GM12864 (cell line): Measurements from ENCODE around the gene GNPDA1.

ENCODE experiments used
- DNase-seq: peaks from one replicate; pipeline ENCODE4 v3.0.0-alpha.2; 2011; ENCODE audit warnings: low read depth
- H3K4me3 ChIP-seq: 2 replicates; pipeline ENCODE4 v1.5.1; 2011; ENCODE audit warnings: mild to moderate bottlenecking, low read depth, low read length, control low read depth
- CTCF ChIP-seq: IDR thresholded peaks from 2 replicates; pipeline ENCODE4 v1.5.1; 2011; ENCODE audit warnings: low read depth, mild to moderate bottlenecking, moderate library complexity, low read length, control low read depth, inconsistent platforms; ENCODE audit errors: missing control alignments

GNPDA1 gene

GRCh38 chr5:141969783-141970771 is 42.8 kb downstream of the GNPDA1 start:
- DNase-seq = no peak

DNA sequence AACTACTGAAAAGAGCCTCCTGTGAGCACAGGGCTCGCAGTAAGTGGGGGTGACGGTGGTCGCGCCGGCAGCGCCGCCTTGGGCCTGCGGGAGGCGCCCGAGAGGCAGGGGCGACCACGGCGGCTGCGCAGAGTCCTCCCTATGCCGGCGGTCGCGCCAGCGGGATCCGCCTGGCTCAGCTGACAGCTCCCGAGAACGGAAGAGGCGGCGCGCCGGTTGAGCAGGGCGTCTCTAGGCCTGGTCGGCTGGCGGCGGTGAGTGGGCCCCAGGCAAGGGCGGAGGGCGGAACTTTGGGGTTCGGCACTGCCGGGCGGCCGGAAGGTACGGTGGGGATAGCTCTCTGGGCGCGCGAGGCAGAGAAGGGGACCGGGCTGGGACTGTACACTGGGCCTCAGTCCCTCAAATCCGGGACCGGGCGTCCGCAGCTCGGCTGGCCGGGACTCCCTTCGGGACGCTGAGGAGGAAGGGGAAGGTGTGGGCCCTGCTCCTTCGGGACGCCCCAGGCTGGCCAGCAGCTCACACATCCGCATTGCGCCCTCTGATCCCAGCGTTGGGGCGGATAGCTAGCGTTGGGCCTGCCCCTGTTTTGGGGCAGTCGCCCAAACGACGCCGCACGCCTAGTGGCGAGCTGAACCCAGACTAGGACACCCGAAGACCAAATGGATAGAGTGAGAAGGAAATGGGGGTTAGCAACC is 43.8 kb downstream of the GNPDA1 start, which contains the start of gene RNF14:
Gene RNF14, plus strand, starts transcription at position 192 of the 695 bp plus-strand sequence. CDS start 4,484 bp downstream, outside the sequence.
- peak; percentile 82 for DNase-seq
- H3K4me3 ChIP-seq = peak within 1 kb of the TSS; percentile 93
- peak; percentile 94 for TF ChIP-seq CTCF

More at GRCh38 chr5:141969783-141970771, 42.8 kb downstream of the GNPDA1 start:
- H3K4me3 ChIP-seq = peak overlapping the region; percentile 93
- TF ChIP-seq CTCF = no peak

DNA sequence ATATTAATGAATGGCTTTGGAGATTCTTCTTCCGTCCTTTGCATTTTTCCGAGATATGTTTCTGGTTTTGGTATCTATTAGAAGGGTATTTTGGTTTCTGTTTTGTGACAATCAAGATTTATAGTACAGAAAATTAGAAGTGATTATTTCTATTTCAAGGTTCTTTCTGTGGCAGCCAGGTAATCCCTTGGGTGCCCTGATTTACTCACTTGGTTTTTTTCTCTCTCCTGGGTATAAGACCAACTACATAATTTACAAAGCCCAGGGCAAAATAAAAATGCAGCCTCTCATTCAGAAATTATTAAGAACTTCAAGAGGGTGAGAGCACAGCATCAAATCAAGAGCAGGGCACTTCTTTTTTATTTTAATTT is 45.9 kb downstream of the GNPDA1 start:
- no peak overlapping the region for H3K4me3 ChIP-seq
- DNase-seq = no peak
- TF ChIP-seq CTCF = no peak

DNA sequence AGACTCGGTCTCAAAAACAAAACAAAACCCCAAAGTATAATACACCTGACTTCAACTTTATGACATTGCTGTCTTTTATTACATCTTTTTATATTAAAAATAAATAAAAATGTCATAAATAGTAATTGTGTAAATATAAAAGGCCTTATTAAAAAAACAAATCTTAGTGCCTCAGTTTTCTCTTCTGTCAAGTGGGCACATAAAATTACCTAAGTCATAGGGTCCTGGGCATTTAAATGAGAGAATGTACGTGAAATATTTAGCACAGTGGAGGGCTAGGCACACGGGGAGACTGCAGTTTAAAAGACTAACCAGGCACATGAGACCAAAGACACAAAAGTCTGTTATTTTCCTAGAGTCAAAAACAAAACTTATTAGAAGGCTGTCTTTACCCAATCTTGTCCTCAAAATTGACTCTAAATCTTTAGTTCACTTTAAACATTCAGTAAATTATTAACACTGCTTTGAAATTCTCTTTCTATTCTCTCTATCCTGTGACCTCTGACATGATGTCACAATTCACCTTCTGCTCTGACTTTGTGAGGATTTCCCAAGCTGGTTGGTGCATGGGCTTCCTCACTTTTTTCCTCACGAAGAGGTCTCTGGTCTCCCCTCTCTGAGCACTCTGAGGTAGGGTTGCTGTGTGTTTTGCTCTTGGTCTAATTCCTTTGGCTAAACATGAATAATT is 46.4 kb downstream of the GNPDA1 start:
- DNase-seq = no peak
- H3K4me3 ChIP-seq = no peak overlapping the region

DNA sequence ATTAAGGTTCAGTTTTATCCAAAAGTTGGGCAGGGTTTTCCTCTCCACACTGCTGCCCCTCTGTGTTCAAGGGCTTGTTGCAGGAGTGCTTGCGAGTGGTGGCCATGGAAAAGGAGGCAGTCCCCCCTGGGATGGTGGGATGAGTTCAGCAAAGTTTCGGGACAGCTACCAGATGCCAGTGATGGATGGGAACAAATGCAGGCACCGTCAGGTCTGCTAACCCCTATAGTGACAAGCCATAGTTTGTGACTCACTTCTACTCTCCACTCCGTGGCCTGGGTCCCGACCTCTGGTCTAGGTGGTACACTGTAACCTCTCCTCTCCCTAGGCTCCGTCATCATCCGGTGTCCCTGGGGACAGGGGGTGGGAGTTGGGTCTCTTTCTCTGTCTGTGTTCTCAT is 47.8 kb downstream of the GNPDA1 start:
- DNase-seq = no peak
- no peak overlapping the region for H3K4me3 ChIP-seq
- TF ChIP-seq CTCF = no peak

More for the DNA sequence above, 46.4 kb downstream of the GNPDA1 start:
- TF ChIP-seq CTCF = no peak

- no peak for TF ChIP-seq CTCF
- no peak overlapping the region for H3K4me3 ChIP-seq
- no peak for DNase-seq
Measured at GRCh38 chr5:141963701-141964100, 49.1 kb downstream of the GNPDA1 start.
